Measurements from ENCODE around the gene GPANK1. TPM values are rescaled to one million over a fixed set of nuclear protein-coding genes. Genes with fewer than 3 reads are reported as not detected.

Gene GPANK1
- total and polyA plus RNA-seq, 2 of the 13 experiments (the other 11 are each of a cell fraction or from before 2014, with no cell fraction given) = 15.4 to 22.8 TPM

DNA sequence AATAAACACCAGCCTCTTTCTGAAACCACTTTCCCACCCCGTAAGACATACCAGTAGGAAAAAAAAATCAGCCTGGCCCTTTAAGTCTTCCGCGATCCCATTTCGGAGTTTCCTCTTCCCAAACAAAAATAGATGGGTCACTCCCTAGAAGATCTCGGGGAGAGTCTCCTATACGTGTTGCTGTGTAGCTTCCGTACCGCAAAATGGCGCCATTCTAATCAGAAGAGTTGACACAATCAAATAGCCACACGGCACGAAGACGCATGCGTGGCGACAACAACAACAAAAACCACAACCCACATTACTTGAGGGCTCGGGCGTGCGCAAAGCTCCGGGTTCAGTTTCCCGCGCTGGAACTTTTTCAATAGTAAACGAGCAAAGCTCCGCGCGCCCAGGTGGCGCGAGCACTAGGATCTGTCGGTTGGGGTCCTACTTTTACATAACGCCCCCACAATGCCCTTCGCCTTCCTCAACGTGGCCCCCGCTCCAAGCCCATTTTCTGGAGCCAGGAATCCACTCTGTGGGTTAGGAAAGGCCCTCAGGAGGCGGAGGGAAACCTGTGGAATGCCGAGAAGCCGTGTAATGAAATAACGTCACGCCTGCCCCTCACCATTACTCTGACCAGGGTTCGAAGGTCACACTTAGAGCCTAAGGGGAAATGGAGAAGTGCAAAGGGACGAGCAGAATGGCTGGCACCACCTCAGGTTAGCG lies at the start of gene GPANK1 (continued):
- no peak for TF ChIP-seq ZSCAN30 (CRISPR knock-in tag; IDR thresholded peaks at IDR 0.05)
- peak; percentile 92; the same call in 1 of the 2 replicates for TF ChIP-seq ZNF607 (CRISPR knock-in tag; IDR thresholded peaks at IDR 0.05; ENCODE audit: borderline replicate concordance)
- peak; percentile 21; the same call in 1 of the 2 replicates for TF ChIP-seq RFXAP (CRISPR knock-in tag; IDR thresholded peaks at IDR 0.05; ENCODE audit: borderline replicate concordance)
- TF ChIP-seq, protein P1, sequence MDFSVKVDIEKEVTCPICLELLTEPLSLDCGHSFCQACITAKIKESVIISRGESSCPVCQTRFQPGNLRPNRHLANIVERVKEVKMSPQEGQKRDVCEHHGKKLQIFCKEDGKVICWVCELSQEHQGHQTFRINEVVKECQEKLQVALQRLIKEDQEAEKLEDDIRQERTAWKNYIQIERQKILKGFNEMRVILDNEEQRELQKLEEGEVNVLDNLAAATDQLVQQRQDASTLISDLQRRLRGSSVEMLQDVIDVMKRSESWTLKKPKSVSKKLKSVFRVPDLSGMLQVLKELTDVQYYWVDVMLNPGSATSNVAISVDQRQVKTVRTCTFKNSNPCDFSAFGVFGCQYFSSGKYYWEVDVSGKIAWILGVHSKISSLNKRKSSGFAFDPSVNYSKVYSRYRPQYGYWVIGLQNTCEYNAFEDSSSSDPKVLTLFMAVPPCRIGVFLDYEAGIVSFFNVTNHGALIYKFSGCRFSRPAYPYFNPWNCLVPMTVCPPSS (IDR thresholded peaks at IDR 0.05) = no peak
- no peak for TF ChIP-seq TCF7 (IDR thresholded peaks at IDR 0.05; ENCODE audit: low read depth)
- TF ChIP-seq, protein P2, sequence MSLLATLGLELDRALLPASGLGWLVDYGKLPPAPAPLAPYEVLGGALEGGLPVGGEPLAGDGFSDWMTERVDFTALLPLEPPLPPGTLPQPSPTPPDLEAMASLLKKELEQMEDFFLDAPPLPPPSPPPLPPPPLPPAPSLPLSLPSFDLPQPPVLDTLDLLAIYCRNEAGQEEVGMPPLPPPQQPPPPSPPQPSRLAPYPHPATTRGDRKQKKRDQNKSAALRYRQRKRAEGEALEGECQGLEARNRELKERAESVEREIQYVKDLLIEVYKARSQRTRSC (CRISPR knock-in tag; IDR thresholded peaks at IDR 0.05; ENCODE audit: low read depth) = no peak
- TF ChIP-seq HMG20A (CRISPR knock-in tag; IDR thresholded peaks at IDR 0.05; ENCODE audit: borderline replicate concordance) = no peak
- 0 out of 2 replicates have a peak, but pooled peaks have one; percentile 24 for TF ChIP-seq ZNF737 (CRISPR knock-in tag; IDR thresholded peaks at IDR 0.05; ENCODE audit: borderline replicate concordance)
- peak; percentile 86 for TF ChIP-seq SAP130 (CRISPR knock-in tag; IDR thresholded peaks at IDR 0.05; ENCODE audit: low read depth)
- TF ChIP-seq ZNF317 (CRISPR knock-in tag; IDR thresholded peaks at IDR 0.05) = no peak
- 0 out of 4 replicates have a peak, but pooled peaks of 1 of the 2 experiments have one; percentile 17 for TF ChIP-seq NR2F1 (CRISPR knock-in tag; IDR thresholded peaks at IDR 0.05)
- TF ChIP-seq, protein P3, sequence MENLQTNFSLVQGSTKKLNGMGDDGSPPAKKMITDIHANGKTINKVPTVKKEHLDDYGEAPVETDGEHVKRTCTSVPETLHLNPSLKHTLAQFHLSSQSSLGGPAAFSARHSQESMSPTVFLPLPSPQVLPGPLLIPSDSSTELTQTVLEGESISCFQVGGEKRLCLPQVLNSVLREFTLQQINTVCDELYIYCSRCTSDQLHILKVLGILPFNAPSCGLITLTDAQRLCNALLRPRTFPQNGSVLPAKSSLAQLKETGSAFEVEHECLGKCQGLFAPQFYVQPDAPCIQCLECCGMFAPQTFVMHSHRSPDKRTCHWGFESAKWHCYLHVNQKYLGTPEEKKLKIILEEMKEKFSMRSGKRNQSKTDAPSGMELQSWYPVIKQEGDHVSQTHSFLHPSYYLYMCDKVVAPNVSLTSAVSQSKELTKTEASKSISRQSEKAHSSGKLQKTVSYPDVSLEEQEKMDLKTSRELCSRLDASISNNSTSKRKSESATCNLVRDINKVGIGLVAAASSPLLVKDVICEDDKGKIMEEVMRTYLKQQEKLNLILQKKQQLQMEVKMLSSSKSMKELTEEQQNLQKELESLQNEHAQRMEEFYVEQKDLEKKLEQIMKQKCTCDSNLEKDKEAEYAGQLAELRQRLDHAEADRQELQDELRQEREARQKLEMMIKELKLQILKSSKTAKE (CRISPR knock-in tag; IDR thresholded peaks at IDR 0.05; ENCODE audit: borderline replicate concordance) = no peak
- peak; percentile 71 for TF ChIP-seq PHF21A (CRISPR knock-in tag; IDR thresholded peaks at IDR 0.05)
- TF ChIP-seq ZBTB21 (CRISPR knock-in tag; IDR thresholded peaks at IDR 0.05) = peak; percentile 58; the same call in 1 of the 2 replicates
- peak; percentile 7 for TF ChIP-seq MED8 (CRISPR knock-in tag; IDR thresholded peaks at IDR 0.05; ENCODE audit: insufficient replicate concordance)
- TF ChIP-seq SOX5 (CRISPR knock-in tag; IDR thresholded peaks at IDR 0.05; ENCODE audit: borderline replicate concordance) = no peak; the same call in 1 of the 2 replicates
- TF ChIP-seq KDM5B (CRISPR knock-in tag; IDR thresholded peaks at IDR 0.05; ENCODE audit: borderline replicate concordance) = no peak; the same call in 1 of the 2 replicates
- no peak for TF ChIP-seq KLF16 (CRISPR knock-in tag; IDR thresholded peaks at IDR 0.05)
- TF ChIP-seq IRF2 (CRISPR knock-in tag; IDR thresholded peaks at IDR 0.05) = no peak
- TF ChIP-seq MXI1 (IDR thresholded peaks at IDR 0.05; ENCODE audit: borderline replicate concordance, low read depth, low read length) = peak; percentile 90; the same call in 2 of the 3 replicates
- no peak; the same call in 1 of the 2 replicates for TF ChIP-seq ZMAT3 (CRISPR knock-in tag; conservative IDR thresholded peaks at IDR 0.05)
- no peak for TF ChIP-seq ZNF138 (CRISPR knock-in tag; IDR thresholded peaks at IDR 0.05; ENCODE audit: low read depth)
- no peak for TF ChIP-seq SETDB1 (CRISPR knock-in tag; IDR thresholded peaks at IDR 0.05; ENCODE audit: borderline replicate concordance)
- TF ChIP-seq NFE2L2 (IDR thresholded peaks at IDR 0.05; ENCODE audit: low read length) = no peak
- TF ChIP-seq JARID2 (CRISPR knock-in tag; IDR thresholded peaks at IDR 0.05; ENCODE audit: insufficient replicate concordance) = no peak
- no peak for TF ChIP-seq MBNL3 (CRISPR knock-in tag; conservative IDR thresholded peaks at IDR 0.05)
- no peak for TF ChIP-seq SRF (IDR thresholded peaks at IDR 0.05; ENCODE audit: low read depth, low read length)

Measured in HepG2 (cell line).